H1 (cell line): ENCODE results near the gene PKN1. TPM values are rescaled to one million over a fixed set of nuclear protein-coding genes. Genes with fewer than 3 reads are reported as not detected.
A peak's percentile ranks its signal among the peaks of the same experiment; 100 is the strongest.

ENCODE experiments used
- CTCF ChIP-seq, 3 experiments: IDR thresholded peaks; 1 replicate in 2 of 3; 2 replicates in 1 of 3; pipeline versions ENCODE4 v1.5.1 to v1.6.1; 2011; ENCODE audit warnings: low read length in 3 of 3, mild to moderate bottlenecking in 3 of 3, inconsistent platforms in 2 of 3, low read depth in 1 of 3, moderate library complexity in 1 of 3; ENCODE audit not compliant: insufficient read depth in 1 of 3; ENCODE audit errors: control extremely low read depth in 1 of 3
- MAX ChIP-seq: IDR thresholded peaks from 2 replicates; pipeline ENCODE4 v1.6.1; 2012; ENCODE audit warnings: inconsistent platforms
- polyA plus RNA-seq, 7 experiments: library from polyadenylated mRNA; depleted of rRNA in 3 of 7; stranded (reverse) in 5 of 7; unstranded in 2 of 7; fragments of >200 nt in 5 of 7; fragments of 200-250 nt in 2 of 7; gene quantifications; 1 replicate in 5 of 7; 2 replicates in 1 of 7; 4 replicates in 1 of 7; pipeline versions ENCODE4 v1.2.1 to v1.2.3, GENCODE V29; 2011 to 2013; ENCODE audit warnings: missing spikeins in 2 of 7, mixed read lengths in 2 of 7
- total RNA-seq: library from RNA; stranded (reverse); fragmentation: NEBNext Ultra II Directional; extraction: Animal tissue kit (Norgen Biotek cat#: 25700); gene quantifications from 2 replicates; pipeline ENCODE4 v1.2.1, GENCODE V29; 2021

PKN1 gene
- total and polyA plus RNA-seq, 2 of the 8 experiments (the other 6 are each of a cell fraction or from before 2014, with no cell fraction given): 65.2 to 162 TPM

- TF ChIP-seq CTCF (IDR thresholded peaks at IDR 0.05; ENCODE audit: control extremely low read depth in 1 of 3, insufficient read depth in 1 of 3, low read depth in 1 of 3, low read length in 3 of 3) (peak; percentile 75 to 92 (median 89)), MAX (peak; percentile 31; the same call in 1 of the 2 replicates)
Measured at GRCh38 chr19:14505488-14506239, 72.6 kb downstream of the PKN1 start (continued).
